GM12874 (cell line): ENCODE results near the gene ATP6V0D1.

Experiments used
- TF ChIP-seq, protein P1 (sequence below): IDR thresholded peaks from 2 replicates; pipeline ENCODE4 v1.5.1; 2011; ENCODE audit warnings: low read depth, mild to moderate bottlenecking, control low read depth, low read length, moderate library complexity; ENCODE audit not compliant: insufficient read depth

Gene ATP6V0D1

DNA sequence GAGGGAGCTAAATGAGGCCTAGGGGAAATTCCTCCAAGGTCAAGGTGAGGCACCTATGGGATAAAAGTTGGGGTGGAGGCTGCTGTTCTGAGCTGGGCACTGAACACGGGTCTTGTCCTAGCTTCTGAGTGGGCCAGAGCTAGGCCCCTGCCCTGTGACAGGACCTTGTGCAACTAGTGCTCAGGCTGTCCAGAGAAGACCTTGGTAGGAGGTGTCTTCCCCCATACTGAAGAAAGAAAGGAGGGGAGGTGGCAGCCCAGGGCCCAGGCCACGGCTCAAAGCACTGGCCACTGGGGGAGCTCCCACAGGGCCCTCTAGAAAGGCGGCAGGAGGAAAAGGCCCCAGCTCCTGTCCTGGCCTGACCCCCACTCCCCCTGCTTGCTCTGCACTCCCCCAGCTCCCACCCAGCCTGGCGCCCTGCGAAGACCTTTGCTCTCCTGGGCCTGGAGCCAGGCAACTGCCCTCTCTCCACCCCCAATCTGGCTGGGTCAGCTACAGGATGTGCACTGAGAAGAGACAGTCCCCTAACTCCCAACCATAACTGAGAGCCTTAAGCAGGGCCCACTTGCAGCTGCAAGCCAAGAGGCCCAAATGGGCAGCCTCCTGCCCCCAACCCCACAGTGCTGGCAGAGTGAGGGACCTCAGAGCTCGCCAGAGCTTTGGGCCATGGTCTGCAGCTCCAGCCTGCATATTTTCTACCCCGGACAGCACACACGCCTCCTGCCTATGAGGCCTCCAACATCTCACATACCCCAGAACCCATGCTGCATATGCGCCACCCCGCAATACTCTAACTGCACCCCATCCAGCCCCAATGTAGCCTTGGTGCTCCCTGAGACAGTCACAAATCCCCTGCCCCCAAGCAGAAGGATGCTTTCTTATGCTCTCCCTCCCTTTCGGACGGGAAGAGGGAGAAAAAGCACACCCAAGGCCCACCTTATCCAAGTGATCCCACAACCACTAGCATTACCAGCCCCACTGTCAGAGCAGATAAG lies 34.7 kb downstream of the ATP6V0D1 start:
- TF ChIP-seq, protein P1, sequence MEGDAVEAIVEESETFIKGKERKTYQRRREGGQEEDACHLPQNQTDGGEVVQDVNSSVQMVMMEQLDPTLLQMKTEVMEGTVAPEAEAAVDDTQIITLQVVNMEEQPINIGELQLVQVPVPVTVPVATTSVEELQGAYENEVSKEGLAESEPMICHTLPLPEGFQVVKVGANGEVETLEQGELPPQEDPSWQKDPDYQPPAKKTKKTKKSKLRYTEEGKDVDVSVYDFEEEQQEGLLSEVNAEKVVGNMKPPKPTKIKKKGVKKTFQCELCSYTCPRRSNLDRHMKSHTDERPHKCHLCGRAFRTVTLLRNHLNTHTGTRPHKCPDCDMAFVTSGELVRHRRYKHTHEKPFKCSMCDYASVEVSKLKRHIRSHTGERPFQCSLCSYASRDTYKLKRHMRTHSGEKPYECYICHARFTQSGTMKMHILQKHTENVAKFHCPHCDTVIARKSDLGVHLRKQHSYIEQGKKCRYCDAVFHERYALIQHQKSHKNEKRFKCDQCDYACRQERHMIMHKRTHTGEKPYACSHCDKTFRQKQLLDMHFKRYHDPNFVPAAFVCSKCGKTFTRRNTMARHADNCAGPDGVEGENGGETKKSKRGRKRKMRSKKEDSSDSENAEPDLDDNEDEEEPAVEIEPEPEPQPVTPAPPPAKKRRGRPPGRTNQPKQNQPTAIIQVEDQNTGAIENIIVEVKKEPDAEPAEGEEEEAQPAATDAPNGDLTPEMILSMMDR = no peak

DNA sequence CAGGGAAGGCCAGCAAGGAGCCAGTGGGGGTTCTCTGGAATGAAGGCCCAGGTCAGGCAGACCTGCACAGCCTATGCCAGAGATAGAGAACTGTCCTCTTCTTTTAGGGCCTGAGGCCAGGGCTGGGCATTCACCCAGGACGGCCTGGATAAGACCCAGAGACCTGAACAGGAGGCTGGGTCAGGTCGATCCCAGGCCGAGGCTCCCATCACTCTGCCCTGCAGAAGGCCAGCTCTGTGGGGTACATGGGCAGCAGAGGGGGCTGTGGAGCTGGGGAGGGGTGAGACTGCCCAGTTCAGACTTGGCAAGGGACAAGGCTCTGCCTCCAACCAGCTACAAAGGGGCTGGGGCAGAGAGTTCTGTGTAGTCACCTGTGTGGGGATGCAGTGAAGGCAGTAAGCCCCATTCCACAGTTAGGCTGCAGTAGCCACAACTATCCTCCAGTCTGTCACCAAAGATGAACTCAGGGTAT lies 35.5 kb downstream of the ATP6V0D1 start:
- TF ChIP-seq, protein P1 = no peak

DNA sequence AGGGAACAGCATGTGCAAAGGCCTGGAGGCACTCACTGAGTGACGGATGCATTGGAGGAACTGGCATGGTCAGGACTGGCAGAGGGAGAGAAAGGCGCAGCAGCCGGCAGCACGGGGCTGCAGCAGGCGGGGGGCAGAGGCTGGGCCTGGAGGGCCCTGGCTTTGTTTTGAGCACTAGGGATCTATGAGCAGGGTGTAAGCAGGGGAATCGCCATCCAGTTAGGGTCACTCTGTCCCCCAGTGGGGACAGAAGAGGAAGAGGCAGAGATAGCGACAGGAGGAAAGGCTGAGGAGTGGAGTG lies 35.9 kb downstream of the ATP6V0D1 start:
- TF ChIP-seq, protein P1 = no peak

DNA sequence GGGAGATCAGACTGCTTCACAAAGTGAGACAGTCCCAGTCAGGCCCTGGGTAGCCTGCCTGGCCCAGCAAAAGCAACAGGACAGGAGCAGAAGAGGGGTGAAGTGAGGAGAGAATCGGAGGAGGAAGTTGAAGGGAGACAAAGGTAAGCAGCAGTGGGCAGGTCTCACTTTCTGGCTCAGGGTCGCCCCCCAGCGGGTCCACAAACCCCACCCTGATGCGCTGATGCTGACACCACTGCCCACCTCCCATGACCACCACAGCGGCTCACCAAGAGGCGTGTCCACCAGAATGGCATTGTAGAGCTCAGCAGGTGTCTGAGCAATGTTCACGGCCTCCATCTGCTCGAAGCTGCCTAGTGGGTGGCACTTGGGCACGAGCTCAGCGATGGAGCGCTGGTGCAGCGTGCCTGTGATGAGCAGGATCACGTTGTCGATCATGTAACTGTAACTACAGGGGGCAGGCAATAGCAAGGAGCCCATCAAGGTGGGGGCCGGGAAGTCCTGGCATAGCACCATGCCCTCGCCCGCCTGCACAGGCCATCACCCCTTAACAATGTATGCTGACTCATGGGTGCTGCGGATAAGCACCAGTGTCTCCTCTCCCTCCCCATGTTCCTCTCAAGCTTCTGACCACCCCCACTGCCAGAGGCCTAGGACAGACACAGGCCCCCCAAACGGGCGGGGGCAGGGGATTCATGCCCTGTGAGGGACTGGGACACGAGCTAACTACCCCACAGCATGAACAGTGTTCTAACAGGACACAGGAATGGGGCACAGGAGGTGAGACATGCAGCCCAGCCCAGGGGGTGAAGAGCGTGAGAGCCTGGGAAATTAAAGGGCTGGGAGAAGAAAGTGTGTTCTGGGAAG lies 36.5 kb downstream of the ATP6V0D1 start:
- TF ChIP-seq, protein P1 = no peak

DNA sequence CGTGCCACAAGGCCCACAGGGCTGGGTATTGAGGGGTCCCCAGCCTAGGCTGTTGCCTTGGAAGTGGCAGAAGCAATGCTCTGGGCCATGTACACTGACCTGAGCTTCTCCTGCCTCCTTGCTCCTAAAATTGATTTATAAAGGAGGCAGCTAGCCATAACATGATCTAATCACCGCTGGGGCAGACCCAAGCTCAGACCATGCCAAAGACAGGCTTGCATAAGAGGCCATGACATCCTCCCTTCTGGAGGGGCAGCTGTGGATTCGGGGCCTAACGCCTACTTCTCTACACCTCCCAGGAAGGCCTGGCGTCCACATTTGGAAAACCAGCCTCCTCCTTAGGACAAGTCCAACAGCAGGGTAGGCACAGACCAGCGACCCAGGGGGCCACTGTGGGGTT lies 37.7 kb downstream of the ATP6V0D1 start:
- TF ChIP-seq, protein P1 = no peak

DNA sequence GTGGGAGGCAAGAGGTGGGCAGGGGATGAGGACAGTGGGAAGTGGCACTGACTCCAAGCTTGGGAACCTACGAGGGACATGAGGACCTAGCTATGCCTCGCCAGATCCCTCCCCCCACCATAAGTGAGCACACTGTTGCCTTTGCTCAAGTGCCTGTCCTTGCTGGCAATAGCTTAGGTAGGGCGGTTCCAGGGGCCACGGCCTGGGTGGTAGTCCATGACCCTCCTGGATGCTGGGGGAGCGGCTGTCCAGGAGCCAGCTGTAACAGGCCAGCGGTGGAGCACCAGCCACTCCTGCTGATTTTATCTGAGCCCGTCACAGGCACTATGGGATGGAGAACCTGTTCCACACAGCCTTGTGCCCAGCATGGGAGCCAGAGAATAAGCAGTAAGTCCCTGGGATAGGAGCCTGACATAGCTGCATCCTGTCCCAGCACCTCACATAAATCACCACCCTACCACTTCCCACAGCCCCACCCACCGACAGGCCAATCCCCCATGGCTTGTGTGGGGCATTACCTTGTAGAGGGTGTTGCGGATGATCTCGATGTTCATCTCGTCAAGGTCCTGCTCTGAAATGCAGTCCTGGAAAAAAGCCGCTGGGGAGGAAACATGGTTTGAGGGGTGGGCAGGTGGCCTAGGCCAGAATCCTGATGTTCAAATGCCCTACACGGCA lies 38.2 kb downstream of the ATP6V0D1 start:
- TF ChIP-seq, protein P1 = no peak

DNA sequence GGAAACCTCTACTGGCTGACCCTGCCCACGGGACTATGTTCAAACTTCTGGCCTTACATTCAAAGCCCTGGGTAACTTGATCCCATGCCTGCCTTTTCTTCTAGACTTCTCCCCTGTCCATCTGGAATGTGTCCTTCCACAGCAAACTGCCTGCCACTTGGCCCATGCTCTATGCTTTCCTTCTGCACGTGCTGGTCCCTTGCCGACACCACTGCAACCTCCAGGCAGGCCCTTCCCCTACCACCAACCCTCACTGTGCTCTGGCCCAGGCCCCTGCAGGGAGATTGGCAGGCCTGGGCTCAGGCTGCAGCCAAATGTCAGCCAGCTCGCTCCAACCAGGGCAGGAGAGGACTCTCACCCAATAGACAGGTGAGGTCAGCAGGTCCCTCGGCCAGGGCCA lies 39.0 kb downstream of the ATP6V0D1 start:
- TF ChIP-seq, protein P1 = no peak
